Measurements from ENCODE around the gene APBB3. TPM values are rescaled to one million over a fixed set of nuclear protein-coding genes. Genes with fewer than 3 reads are reported as not detected.

APBB3 gene
- total RNA-seq, 1 experiment from 2014 or later, result 2.8 TPM

Other genes with a start within 250 kb of the APBB3 start
- 1.3 and 1.9 TPM in 2 replicates for gene HBEGF, start 218.0 kb downstream of the APBB3 start, total RNA-seq (2014; rRNA removed; shearing (Covaris generic))
- not detected in 2 replicates for gene SLC4A9, start 204.4 kb downstream of the APBB3 start, total RNA-seq (2014; rRNA removed; shearing (Covaris generic))
- 29.7 and 35.5 TPM in 2 replicates for gene ANKHD1, start 162.8 kb downstream of the APBB3 start, total RNA-seq (2014; rRNA removed; shearing (Covaris generic))
- not detected in 2 replicates for gene EIF4EBP3, start 16.9 kb downstream of the APBB3 start, total RNA-seq (2014; rRNA removed; shearing (Covaris generic))
- gene SRA1, start 7.1 kb downstream of the APBB3 start, total RNA-seq (2014; rRNA removed; shearing (Covaris generic)), result 64.6 and 72.6 TPM in 2 replicates
- gene SLC35A4, start 230 bp upstream of the APBB3 start, total RNA-seq (2014; rRNA removed; shearing (Covaris generic)), result 22.2 and 39.9 TPM in 2 replicates
- not detected in 2 replicates for gene CD14, start 68.6 kb upstream of the APBB3 start, total RNA-seq (2014; rRNA removed; shearing (Covaris generic))
- gene TMCO6, start 74.9 kb upstream of the APBB3 start, total RNA-seq (2014; rRNA removed; shearing (Covaris generic)), result 9.6 and 15.9 TPM in 2 replicates
- 65.7 and 99.6 TPM in 2 replicates for gene NDUFA2, start 83.0 kb upstream of the APBB3 start, total RNA-seq (2014; rRNA removed; shearing (Covaris generic))
- 72.9 and 98.1 TPM in 2 replicates for gene IK, start 83.2 kb upstream of the APBB3 start, total RNA-seq (2014; rRNA removed; shearing (Covaris generic))
- 13.7 and 15.2 TPM in 2 replicates for gene WDR55, start 100.3 kb upstream of the APBB3 start, total RNA-seq (2014; rRNA removed; shearing (Covaris generic))
- gene DND1, start 109.0 kb upstream of the APBB3 start, total RNA-seq (2014; rRNA removed; shearing (Covaris generic)), result 0.37 TPM in 1 of 2 replicates, not detected in the other
- 52.1 and 53.6 TPM in 2 replicates for gene HARS1, start 126.8 kb upstream of the APBB3 start, total RNA-seq (2014; rRNA removed; shearing (Covaris generic))
- 49.2 and 52.6 TPM in 2 replicates for gene HARS2, start 126.9 kb upstream of the APBB3 start, total RNA-seq (2014; rRNA removed; shearing (Covaris generic))
- gene ZMAT2, start 135.8 kb upstream of the APBB3 start, total RNA-seq (2014; rRNA removed; shearing (Covaris generic)), result 73.5 and 95.8 TPM in 2 replicates
- gene PCDHA1, start 221.5 kb upstream of the APBB3 start, total RNA-seq (2014; rRNA removed; shearing (Covaris generic)), result 0.45 and 0.56 TPM in 2 replicates
- 0.72 and 0.82 TPM in 2 replicates for gene PCDHA2, start 230.3 kb upstream of the APBB3 start, total RNA-seq (2014; rRNA removed; shearing (Covaris generic))
- 4.5 and 4.7 TPM in 2 replicates for gene PCDHA3, start 236.5 kb upstream of the APBB3 start, total RNA-seq (2014; rRNA removed; shearing (Covaris generic))
- gene PCDHA4, start 242.5 kb upstream of the APBB3 start, total RNA-seq (2014; rRNA removed; shearing (Covaris generic)), result 0.02 and 0.04 TPM in 2 replicates

Data from H4 (cell line).